A673 (cell line): ENCODE measurements around the gene ATP6V1C2. TPM values are rescaled to one million over a fixed set of nuclear protein-coding genes. Genes with fewer than 3 reads are reported as not detected.

Source experiments
- BruUV-seq: library from RNA; stranded (reverse); fragments of 400-500 nt; replicated peaks from 2 replicates; lab custom pipeline; 2021; lab: Mats Ljungman, UMichigan
- CTCF ChIA-PET: fragments of 300-600 bp; sonication (Branson Sonifier 250); formaldehyde crosslinking; loops from one replicate; lab custom pipeline; 2022; ENCODE audit warnings: antibody characterized with exemption; lab: Charles Lee
- POLR2A ChIA-PET: fragments of 300-600 bp; sonication (Branson Sonifier 250); formaldehyde crosslinking; loops from one replicate; lab custom pipeline; 2022; ENCODE audit warnings: antibody characterized with exemption; ENCODE audit not compliant: low non-redundant PET; lab: Charles Lee
- DNase-seq: peaks from one replicate; pipeline ENCODE4 v3.0.0-alpha.2; 2015; ENCODE audit warnings: low spot score
- H3K27ac ChIP-seq: fragments of 200-600 bp; sonication (generic); 2 replicates; pipeline ENCODE4 v1.5.1; 2016; ENCODE audit warnings: mixed run types, low read depth, mild to moderate bottlenecking, mixed read lengths, antibody characterized with exemption, low read length; ENCODE audit not compliant: poor library complexity, severe bottlenecking
- H3K27me3 ChIP-seq: fragments of 200-600 bp; sonication (generic); replicated peaks from 2 replicates; pipeline ENCODE4 v1.6.1; 2017; ENCODE audit warnings: mixed run types, low read depth, mild to moderate bottlenecking, mixed read lengths, antibody characterized with exemption, low read length; ENCODE audit not compliant: insufficient read depth, poor library complexity
- H3K36me3 ChIP-seq: fragments of 200-600 bp; sonication (generic); 2 replicates; pipeline ENCODE4 v1.6.1; 2016; ENCODE audit warnings: mixed run types, mild to moderate bottlenecking, mixed read lengths, antibody characterized with exemption, low read length; ENCODE audit not compliant: insufficient read depth, poor library complexity, severe bottlenecking
- H3K4me1 ChIP-seq: fragments of 200-600 bp; sonication (generic); 2 replicates; pipeline ENCODE4 v1.6.1; 2017; ENCODE audit warnings: mixed run types, mild to moderate bottlenecking, mixed read lengths, antibody characterized with exemption, low read length; ENCODE audit not compliant: insufficient read depth, poor library complexity, severe bottlenecking
- H3K4me3 ChIP-seq: fragments of 200-600 bp; sonication (generic); 2 replicates; pipeline ENCODE4 v1.5.1; 2016; ENCODE audit warnings: low read depth, mixed run types, mild to moderate bottlenecking, mixed read lengths, low read length; ENCODE audit not compliant: poor library complexity, severe bottlenecking
- H3K9me3 ChIP-seq: fragments of 200-600 bp; sonication (generic); 2 replicates; pipeline ENCODE4 v1.6.1; 2016; ENCODE audit warnings: mixed run types, low read depth, mild to moderate bottlenecking, mixed read lengths, antibody characterized with exemption, low read length; ENCODE audit not compliant: poor library complexity, severe bottlenecking
- EZH2 ChIP-seq: fragments of 200-600 bp; sonication (generic); IDR thresholded peaks from 2 replicates; pipeline ENCODE4 v1.6.1; 2017; ENCODE audit warnings: borderline replicate concordance, low read depth, mild to moderate bottlenecking, mixed read lengths, antibody characterized with exemption, low read length; ENCODE audit not compliant: poor library complexity, severe bottlenecking
- intact Hi-C: fragments of 100-400 bp; cut with micrococcal nuclease; formaldehyde crosslinking; loops from one replicate; pipeline ENCODE4 v1.10.0; 2022; ENCODE audit not compliant: unreplicated experiment
- total RNA-seq: library from RNA; stranded (reverse); gene quantifications from 2 replicates; pipeline ENCODE4 v1.2.3, GENCODE V29; 2021
- TF ChIP-seq, protein P1 (sequence below): fragments of 300-800, 200-600 bp; sonication (generic); conservative IDR thresholded peaks from 2 replicates; pipeline ENCODE4 v1.5.1; 2017; ENCODE audit warnings: low read depth, mild to moderate bottlenecking, antibody characterized with exemption, low read length, moderate library complexity, mixed read lengths

The ATP6V1C2 gene
- total RNA-seq, 1 experiment from 2014 or later: not detected

DNA sequence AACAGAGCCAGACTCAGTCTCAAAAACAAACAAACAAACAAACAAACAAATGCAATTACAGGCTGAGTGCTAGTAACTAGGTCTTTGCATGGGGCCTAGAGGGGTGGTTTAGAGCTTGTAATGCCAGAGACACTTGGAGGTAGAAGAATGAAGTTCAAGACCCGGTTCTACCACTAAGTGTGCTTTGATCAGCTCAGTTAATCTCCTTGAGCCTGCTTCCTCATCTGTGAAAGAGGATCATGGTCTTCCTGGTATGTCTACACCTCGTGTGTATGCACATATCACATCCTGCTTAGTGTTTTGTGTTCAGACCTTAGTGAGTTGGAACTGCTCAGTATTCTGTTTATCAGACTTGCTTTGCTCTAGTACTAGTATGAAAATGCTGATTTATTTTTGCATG, 4.8 kb upstream of the ATP6V1C2 start:
- Histone ChIP-seq H3K4me1 (peaks cover 17% of the 10 kb centered on the region), H3K27me3 (peaks cover 14% of the 10 kb centered on the region), H3K27ac (no peak overlapping the region), H3K9me3 (no peaks in the 10 kb centered on the region), H3K36me3 (no peaks in the 10 kb centered on the region), H3K4me3 (no peak overlapping the region)
- BruUV-seq: no TSS peak
- intact Hi-C loops: no loop called here
- no peak for DNase-seq
- ChIA-PET CTCF (no interaction called here), POLR2A (no interaction called here)
- TF ChIP-seq, protein P1, sequence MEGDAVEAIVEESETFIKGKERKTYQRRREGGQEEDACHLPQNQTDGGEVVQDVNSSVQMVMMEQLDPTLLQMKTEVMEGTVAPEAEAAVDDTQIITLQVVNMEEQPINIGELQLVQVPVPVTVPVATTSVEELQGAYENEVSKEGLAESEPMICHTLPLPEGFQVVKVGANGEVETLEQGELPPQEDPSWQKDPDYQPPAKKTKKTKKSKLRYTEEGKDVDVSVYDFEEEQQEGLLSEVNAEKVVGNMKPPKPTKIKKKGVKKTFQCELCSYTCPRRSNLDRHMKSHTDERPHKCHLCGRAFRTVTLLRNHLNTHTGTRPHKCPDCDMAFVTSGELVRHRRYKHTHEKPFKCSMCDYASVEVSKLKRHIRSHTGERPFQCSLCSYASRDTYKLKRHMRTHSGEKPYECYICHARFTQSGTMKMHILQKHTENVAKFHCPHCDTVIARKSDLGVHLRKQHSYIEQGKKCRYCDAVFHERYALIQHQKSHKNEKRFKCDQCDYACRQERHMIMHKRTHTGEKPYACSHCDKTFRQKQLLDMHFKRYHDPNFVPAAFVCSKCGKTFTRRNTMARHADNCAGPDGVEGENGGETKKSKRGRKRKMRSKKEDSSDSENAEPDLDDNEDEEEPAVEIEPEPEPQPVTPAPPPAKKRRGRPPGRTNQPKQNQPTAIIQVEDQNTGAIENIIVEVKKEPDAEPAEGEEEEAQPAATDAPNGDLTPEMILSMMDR: no peak
- TF ChIP-seq EZH2: no peak

DNA sequence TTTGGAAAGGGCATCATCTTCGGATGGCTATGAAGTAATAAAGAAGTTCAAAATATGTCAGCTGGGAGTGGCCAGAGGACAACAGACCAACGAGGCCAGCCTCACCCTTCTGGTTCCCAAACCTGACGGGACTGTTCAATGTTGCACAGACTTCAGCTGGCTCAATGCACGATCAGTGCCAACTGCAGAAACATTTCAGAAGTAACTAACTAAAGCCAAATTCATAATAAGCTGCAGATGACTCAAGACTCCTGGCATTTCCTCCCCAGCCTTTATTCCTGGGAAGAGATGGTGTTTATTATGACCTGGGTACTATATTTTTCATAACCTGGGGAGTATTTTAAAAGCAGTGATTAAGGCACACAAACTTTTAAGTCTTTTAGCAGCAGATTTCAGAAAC, 3.8 kb upstream of the ATP6V1C2 start:
- no peaks in the 10 kb centered on the region for H3K36me3 ChIP-seq
- no peaks in the 10 kb centered on the region for H3K9me3 ChIP-seq
- peaks cover 19% of the 10 kb centered on the region for H3K4me1 ChIP-seq
- no TSS peak for BruUV-seq
- intact Hi-C loops: no loop called here
- no peak for TF ChIP-seq EZH2
- TF ChIP-seq, protein P1: no peak
- DNase-seq: peak; percentile 72
- H3K4me3 ChIP-seq: no peak overlapping the region
- CTCF ChIA-PET: no interaction called here
- POLR2A ChIA-PET: no interaction called here
- H3K27ac ChIP-seq: no peak overlapping the region
- H3K27me3 ChIP-seq: peaks cover 25% of the 10 kb centered on the region

DNA sequence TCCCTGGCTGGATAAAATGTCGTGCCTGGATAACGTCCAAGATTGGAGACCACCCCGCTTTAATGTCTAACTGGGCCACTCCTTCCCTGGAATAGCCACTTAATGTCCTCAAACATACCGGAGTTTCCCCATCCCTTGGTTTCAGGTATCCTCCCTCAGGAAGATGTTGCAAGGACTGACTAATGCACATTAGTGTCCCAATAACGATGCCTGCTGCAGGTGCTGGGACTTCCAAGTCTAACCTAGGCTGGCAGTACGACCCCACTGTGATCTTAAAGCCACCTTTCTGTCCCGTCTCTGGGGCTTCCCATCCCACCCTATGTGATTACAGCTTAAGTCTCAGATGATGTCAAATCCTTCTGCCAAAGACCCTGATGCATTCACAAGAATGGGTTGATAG, 1.1 kb upstream of the ATP6V1C2 start:
- Histone ChIP-seq H3K4me3 (no peak overlapping the region), H3K4me1 (peaks cover 19% of the 10 kb centered on the region), H3K36me3 (no peaks in the 10 kb centered on the region), H3K9me3 (no peaks in the 10 kb centered on the region), H3K27me3 (peaks cover 51% of the 10 kb centered on the region), H3K27ac (no peak overlapping the region)
- POLR2A ChIA-PET: no interaction called here
- DNase-seq: no peak
- CTCF ChIA-PET: no interaction called here
- no TSS peak for BruUV-seq
- intact Hi-C loops: no loop called here
- TF ChIP-seq EZH2: no peak
- TF ChIP-seq, protein P1: no peak
